Measurements from ENCODE around the gene SP2. TPM values are rescaled to one million over a fixed set of nuclear protein-coding genes. Genes with fewer than 3 reads are reported as not detected.

The SP2 gene
- total RNA-seq, result 4.9 and 6.0 TPM in 2 replicates

GRCh38 chr17:47895856-47896671, at the start of gene SP2:
TSS of gene SP2 (plus strand) at chr17:47896236. CDS start at chr17:47896287, 51 bp downstream.

DNA sequence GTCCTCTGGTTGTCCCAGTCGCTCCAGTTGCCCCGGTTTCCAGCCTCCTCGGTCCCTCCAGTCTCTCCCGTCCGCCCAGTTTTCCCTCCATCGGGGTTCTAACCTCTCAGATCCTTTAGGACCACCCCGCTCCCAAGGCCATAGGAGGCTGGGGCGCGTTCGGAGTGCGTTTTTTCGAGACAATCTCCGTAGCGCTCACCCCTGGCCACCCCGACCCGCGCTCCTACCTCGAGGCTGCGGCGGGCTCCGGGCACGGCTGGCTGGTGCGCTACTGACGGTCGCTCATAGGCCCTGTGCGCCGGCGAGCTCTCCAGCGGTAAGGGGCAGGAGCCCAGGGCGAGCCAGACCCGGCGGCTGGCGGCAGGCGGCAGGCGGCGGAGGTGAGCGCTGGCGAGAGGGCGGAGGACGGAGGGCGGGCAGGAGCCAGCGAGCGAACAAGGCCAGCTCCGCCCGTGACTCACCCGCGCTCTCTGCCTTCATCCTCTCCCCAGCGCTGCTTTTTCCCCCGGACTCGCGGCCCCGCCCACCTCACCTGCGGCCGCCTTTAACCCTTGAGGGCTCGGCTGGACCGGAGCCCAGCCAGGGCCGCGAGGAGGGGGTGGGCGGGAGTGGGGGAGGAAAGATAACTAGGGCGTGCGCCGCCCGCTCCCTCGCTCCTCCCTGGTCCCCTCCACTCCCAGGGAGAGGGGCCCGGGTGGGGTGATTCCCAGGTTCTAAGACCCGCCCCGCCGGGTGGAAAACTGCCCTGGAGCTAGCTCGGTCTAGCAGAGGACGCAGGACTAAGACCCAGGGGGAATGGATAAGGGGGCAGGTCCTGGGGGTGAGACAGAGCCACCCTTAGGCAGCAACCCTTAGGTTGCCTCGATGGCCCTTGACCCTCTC, 45.1 kb upstream of the SP2 start, which contains the start of gene SP6:
Gene SP6 (minus strand): TSS at position 472 of the 882 bp plus-strand sequence. CDS start 2,734 bp downstream, outside the sequence.

DNA sequence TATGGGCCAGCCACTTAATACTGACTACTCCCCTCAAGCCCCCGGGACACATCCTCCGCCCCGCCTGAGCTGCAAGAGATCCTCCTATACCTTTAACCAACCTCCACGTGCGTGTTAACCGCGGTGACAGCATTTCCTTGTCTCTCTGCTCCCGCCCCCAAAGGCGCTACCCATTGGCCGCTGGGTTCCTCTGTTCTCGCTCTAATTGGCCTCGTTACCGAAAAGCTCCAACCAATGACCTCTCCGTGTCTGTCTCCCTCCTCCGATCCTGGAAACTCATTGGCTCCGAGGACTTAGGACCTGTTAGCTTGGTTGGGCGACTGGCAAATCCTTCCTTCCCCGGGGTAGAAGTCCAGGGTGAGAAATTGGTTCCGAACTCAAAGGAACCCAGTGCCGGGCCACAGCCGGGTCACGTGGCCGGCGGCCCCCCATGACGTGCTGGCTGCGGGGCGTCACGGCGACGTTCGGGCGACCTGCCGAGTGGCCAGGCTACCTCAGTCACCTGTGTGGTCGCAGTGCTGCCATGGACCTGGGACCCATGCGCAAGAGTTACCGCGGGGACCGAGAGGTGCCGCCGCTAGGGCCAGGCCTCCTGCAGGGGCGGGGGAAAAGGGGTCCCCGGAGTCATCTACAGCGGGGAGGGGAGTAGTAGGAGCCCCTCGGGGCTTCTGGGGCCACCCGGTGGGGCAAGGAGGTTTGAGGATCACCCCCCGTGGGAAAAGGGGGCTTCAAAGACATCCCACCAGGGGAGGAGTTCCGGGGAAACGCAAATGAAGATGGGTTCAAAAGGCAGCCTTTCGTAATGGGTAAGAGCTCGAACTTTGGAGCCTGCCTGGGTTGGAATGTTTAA, 45.4 kb downstream of the SP2 start, which contains the start of gene PNPO:
Gene PNPO (plus strand): TSS at position 326 of the 850 bp plus-strand sequence. CDS start 105 bp downstream, at position 431.

GRCh38 chr17:47957591-47958490, 61.8 kb downstream of the SP2 start, which contains the start of gene PRR15L:
TSS of gene PRR15L (minus strand) at chr17:47957883. CDS start at chr17:47953234, 4,649 bp downstream.

GRCh38 chr17:47970725-47971499, 74.9 kb downstream of the SP2 start, which contains the start of gene CDK5RAP3:
TSS of gene CDK5RAP3 (plus strand) at chr17:47971113. CDS start at chr17:47971147, 34 bp downstream.

Other genes starting within 250 kb of the SP2 start
- gene KPNB1, start 246.3 kb upstream of the SP2 start, total RNA-seq, result 157 and 362 TPM in 2 replicates
- 1.8 and 8.9 TPM in 2 replicates for gene TBKBP1, start 202.1 kb upstream of the SP2 start, total RNA-seq
- not detected in 2 replicates for gene TBX21, start 163.0 kb upstream of the SP2 start, total RNA-seq
- gene OSBPL7, start 74.4 kb upstream of the SP2 start, total RNA-seq, result 5.2 and 18.1 TPM in 2 replicates
- 51.2 and 95.3 TPM in 2 replicates for gene MRPL10, start 64.7 kb upstream of the SP2 start, total RNA-seq
- gene LRRC46, start 64.6 kb upstream of the SP2 start, total RNA-seq, result 0.16 TPM in 1 of 2 replicates, not detected in the other
- gene SCRN2, start 55.0 kb upstream of the SP2 start, total RNA-seq, result 23.6 and 46.4 TPM in 2 replicates
- 0.38 and 0.65 TPM in 2 replicates for gene SP6, start 45.1 kb upstream of the SP2 start, total RNA-seq
- 23.1 and 33.1 TPM in 2 replicates for gene PNPO, start 45.3 kb downstream of the SP2 start, total RNA-seq
- gene PRR15L, start 61.6 kb downstream of the SP2 start, total RNA-seq, result 1.3 TPM in 1 of 2 replicates, not detected in the other
- 63.2 and 66.2 TPM in 2 replicates for gene CDK5RAP3, start 74.9 kb downstream of the SP2 start, total RNA-seq
- 10.6 and 23.1 TPM in 2 replicates for gene COPZ2, start 141.6 kb downstream of the SP2 start, total RNA-seq
- 129 and 133 TPM in 2 replicates for gene NFE2L1, start 152.1 kb downstream of the SP2 start, total RNA-seq
- gene CBX1, start 205.2 kb downstream of the SP2 start, total RNA-seq, result 25.2 and 53.6 TPM in 2 replicates
- 10.6 and 13.2 TPM in 2 replicates for gene SNX11, start 211.5 kb downstream of the SP2 start, total RNA-seq